GM21360 (cell line): Measurements from ENCODE around the gene CLPTM1L.

Source experiments
- ATAC-seq: cut with Tn5 transposase; IDR thresholded peaks from one replicate; pipeline ENCODE4 v1.9.1; 2021; ENCODE audit warnings: mild to moderate bottlenecking, moderate library complexity; ENCODE audit not compliant: unreplicated experiment

Gene CLPTM1L

DNA sequence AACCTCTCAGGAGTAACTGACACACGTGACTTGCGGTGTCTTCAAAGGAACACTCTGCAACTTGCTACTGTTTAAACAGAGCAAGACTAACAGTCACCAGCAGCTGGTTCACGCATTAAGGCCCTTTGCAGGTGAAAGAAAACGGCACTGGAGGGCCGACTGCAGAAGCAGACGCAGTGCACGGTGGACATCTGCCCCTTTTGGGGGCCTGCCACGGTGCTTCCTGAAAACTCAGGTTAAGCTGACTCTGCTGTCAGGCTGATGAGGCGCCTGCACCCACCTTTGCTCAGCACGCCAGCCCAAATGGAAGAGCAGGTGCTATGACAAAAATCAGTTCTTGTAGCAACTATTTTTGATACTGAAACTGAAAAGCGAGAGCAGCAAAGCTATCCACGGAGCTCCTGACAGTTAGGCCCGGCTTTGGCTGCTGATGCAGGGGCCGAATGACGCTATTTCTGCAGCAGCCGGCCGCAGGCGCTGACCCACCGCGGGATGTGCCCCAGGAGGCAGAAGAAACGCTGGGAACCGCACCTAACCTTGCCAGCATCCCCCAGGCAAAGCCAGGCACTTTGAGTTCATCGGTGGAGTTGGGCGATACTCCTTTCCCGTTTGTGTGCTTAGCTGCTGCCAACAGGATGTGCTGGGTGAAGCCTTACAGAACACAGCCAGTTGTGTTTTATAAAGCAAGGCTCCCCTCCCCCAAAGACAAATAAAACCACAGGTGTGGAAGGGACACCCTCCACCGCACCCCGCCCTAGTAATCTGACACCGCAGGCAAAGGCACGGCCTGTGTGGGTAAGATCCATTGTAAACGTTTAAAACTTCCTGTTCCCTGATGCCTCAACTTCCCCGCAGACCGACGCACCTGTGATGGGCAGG, 29.0 kb downstream of the CLPTM1L start:
- peak; percentile 44 for ATAC-seq

DNA sequence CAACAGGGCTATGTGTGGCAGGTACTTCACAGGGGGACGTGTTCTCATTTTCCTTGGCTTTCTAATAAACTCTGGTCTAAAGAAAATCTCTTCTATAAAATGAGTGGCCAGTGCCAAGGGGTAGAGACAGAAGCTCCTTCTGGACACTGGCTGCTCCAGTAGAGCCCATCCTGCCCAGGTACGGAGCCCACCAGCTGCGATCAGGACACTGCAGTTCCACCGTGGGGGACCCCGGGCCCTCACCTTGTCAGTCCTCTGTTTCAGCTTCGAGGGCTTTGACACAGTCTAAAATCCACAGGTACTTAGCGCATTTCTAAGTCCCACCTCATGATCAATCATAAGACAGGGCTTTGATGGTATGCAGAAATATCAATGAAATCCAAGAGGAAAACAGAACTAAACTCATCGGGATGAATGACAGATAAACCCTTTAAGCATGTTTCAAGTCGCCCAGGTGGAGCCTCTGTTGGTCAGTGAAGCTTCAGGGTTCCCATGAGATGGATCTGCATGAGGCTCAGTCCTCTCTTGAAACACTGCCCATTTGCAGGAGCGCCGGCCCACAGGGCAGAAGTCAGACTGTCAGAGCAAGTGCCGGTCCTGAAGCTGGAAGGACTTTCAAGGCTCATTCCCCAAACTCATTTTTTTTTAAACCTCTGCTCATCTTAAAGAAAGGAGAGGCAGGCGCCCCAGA, 29.7 kb downstream of the CLPTM1L start:
- ATAC-seq: no peak

DNA sequence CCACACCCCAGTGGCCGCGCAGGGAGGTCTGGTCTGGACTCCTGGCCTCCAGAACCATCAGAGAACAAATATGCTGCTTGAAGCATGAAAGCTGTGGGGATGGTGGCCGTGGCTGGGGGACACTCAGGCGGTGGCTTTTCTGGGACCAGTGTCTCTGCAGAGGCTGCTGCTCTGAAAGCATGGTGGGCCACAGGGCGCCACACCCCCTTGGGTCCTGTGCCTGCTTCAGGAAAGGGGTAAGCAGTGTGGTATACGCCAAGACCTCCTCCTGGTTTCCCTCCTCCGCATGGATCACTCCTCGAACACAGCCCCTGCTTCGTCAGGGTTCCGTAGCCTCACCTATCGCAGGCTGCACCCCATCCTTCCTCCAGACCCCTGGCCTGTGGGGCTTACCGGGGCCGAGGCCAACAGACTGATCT, 30.3 kb downstream of the CLPTM1L start:
- no peak for ATAC-seq

DNA sequence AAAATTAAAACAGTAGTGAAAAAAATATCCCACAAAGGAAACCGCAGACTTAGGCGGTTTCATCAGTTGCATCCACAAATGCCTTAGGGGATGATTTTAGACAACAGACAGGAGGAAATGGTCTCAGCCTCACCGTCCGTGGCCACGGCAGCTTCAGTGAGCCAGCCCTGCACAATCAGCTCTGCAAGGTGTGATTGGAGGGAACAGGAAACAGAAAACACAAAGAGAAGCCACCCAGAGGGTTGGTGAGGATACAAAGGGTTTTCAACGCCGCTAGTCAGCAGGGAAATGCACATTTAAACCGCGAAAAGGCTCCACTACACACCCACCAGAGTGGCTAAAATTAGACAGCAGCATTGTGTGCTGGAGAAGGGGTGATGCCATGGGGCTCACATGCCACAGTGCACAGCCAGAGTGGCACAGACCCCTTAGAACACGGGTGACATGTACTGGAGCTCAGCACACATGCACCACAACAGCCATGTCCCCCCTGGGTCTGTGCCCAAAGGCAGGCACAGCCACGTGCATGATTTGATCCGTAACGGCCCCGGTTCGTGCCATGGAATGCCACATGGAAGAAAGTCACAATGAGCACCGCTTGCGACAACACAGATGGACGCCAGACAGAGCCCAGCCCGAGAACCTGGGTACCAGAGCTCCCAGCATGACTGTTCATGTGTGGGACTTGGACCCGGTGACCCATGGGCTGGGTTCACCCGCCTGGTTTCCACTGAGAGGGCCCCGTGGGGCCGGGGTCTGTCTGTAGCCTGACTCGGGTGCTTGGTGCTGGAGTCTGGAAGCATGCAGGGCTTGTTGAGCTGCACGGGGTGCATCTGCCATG, 31.7 kb downstream of the CLPTM1L start:
- ATAC-seq: peak; percentile 62

GRCh38 chr5:1312206-1312605, 32.7 kb downstream of the CLPTM1L start:
- ATAC-seq: no peak

DNA sequence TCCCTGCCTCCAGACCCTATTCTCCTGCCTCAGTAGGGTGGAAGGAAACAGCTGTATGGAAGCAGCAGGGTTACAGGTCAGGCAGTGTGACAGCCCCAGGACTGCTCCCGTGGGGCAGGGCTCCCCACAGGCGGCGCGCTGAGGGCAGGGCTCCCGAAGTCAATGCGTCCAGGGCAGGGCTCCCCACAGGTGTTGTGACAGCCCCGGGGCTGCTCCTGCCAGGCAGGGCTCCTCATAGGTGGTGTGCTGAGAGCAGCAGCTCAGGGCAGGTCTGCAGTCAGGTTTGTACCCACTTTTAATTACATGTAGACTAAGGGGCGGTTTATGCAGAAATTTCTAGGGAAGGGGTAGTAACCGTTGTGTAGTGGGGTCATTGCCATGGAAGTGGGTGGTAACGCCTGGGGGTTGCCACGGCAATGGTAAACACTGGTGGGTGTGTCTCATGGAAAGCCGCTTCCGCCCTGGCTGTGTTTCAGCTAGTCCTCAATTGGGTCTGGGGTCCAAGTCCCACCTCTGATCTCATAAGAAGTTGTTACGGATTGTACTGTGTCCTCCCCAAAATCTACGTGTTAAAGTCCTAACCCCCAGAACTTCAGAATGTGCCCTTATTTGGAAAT, 33.4 kb downstream of the CLPTM1L start:
- no peak for ATAC-seq

GRCh38 chr5:1310118-1310517, 34.8 kb downstream of the CLPTM1L start:
- ATAC-seq: no peak

GRCh38 chr5:1304033-1304432, 40.9 kb downstream of the CLPTM1L start:
- no peak for ATAC-seq

DNA sequence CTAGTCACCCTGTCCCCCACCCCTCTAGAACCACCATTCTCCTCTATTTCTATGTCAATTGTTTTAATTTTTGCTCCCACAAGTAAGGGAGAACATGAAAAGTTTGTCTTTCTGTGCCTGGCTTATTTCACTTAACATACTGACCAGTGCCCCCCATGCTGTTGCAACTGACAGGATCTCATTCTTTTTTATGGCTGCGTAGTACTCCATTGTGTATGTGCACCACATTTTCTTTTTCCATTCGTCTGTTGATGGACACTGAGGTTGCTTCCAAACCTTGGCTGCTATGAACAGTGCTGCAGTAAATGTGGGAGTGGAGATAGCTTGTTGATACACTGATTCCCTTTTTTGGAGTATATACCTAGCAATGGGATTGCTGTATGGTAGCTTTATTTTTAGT, 42.6 kb downstream of the CLPTM1L start:
- no peak for ATAC-seq

GRCh38 chr5:1300581-1301083, 44.3 kb downstream of the CLPTM1L start:
- no peak for ATAC-seq

DNA sequence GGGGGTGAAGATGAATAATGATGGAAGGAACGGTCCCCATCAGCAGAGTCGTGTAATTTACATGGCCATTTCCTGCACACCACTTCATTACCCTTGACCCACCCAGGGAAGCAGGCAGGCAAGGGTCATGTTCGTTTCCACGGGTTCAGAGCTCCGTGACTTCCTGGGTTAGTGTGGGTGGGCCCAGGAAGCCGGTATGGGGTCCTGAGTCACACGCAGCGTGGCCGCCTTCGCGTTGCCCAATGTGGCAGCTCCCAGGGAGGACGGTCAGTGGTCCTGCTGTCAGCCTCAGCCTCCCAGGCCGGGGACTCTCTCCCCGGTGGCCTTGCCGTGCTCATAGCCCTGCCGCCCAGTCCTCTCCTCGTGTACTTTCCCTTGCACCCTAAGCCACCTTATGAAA, 44.9 kb downstream of the CLPTM1L start:
- ATAC-seq: no peak

DNA sequence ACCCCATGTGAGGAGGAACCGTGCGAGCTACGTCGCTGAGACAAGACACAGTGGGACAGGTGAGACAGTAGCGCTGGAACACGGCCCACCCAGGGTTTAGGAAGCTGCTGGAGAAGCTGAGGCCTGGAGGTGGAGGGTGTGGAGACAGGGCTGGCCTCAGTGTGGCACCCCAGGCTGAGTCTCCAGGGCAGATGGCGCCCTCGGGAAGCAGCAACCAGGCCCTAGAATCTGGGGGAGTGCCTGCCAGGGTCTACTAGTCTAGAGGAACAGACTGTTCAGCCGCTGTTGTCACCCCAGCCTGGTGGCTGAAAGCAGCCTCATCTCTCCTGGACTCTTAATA, 45.4 kb downstream of the CLPTM1L start:
- ATAC-seq: no peak

- no peak for ATAC-seq
These were observed 46.0 kb downstream of the CLPTM1L start for GRCh38 chr5:1298723-1299510.

GRCh38 chr5:1298067-1298551, 46.8 kb downstream of the CLPTM1L start:
- ATAC-seq: no peak

- ATAC-seq: no peak
These were observed 47.7 kb downstream of the CLPTM1L start for GRCh38 chr5:1297243-1297642.

GRCh38 chr5:1295650-1296037, 49.3 kb downstream of the CLPTM1L start:
- ATAC-seq: no peak

- no peak for ATAC-seq
These were observed 49.9 kb downstream of the CLPTM1L start, which contains the start of gene TERT for GRCh38 chr5:1294835-1295649. Gene TERT, minus strand, starts transcription at chr5:1295068. Its CDS starts 79 bp downstream, at chr5:1294989.

DNA sequence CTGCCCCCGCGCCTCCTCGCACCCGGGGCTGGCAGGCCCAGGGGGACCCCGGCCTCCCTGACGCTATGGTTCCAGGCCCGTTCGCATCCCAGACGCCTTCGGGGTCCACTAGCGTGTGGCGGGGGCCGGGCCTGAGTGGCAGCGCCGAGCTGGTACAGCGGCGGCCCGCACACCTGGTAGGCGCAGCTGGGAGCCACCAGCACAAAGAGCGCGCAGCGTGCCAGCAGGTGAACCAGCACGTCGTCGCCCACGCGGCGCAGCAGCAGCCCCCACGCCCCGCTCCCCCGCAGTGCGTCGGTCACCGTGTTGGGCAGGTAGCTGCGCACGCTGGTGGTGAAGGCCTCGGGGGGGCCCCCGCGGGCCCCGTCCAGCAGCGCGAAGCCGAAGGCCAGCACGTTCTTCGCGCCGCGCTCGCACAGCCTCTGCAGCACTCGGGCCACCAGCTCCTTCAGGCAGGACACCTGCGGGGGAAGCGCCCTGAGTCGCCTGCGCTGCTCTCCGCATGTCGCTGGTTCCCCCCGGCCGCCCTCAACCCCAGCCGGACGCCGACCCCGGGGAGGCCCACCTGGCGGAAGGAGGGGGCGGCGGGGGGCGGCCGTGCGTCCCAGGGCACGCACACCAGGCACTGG, 50.6 kb downstream of the CLPTM1L start:
- no peak for ATAC-seq
